Ovary (tissue), 3 donors: Measurements from ENCODE around the gene NAP1L5.

Experiments
- CTCF ChIP-seq, 3 donors: fragments of 450-650 bp in 2 of 3; fragments of 200-600 bp in 1 of 3; IDR thresholded peaks; one replicate each; pipeline versions ENCODE4 v1.5.1 to v1.8.0; 2016 to 2022; ENCODE audit warnings: antibody characterized with exemption in 3 of 3, mild to moderate bottlenecking in 1 of 3
- POLR2A ChIP-seq: fragments of 450-650 bp; IDR thresholded peaks from one replicate; pipeline ENCODE4 v1.6.1; 2017; ENCODE audit warnings: antibody characterized with exemption, mild to moderate bottlenecking, moderate library complexity
- donor health status: DM: no; HTN: no; CAD: no.

GRCh38 chr4:88719381-88719780 is 21.8 kb upstream of the NAP1L5 start:
- TF ChIP-seq CTCF (IDR thresholded peaks at IDR 0.05): no peak
- TF ChIP-seq POLR2A: no peak
